A549 treated with GW870086 at 1 μM for 4 hours (cell line): ENCODE measurements around the gene IL36RN. TPM values are rescaled to one million over a fixed set of nuclear protein-coding genes. Genes with fewer than 3 reads are reported as not detected.

Experiments
- total RNA-seq: library from RNA; stranded (reverse); fragments of 200-300 nt; extraction: Qiagen RNA extraction; gene quantifications from 5 replicates; pipeline ENCODE4 v1.2.3, GENCODE V29; 2022; ENCODE audit warnings: low read depth

The IL36RN gene
- total RNA-seq: 0.05 to 0.08 TPM (median 0.05 TPM) in 3 of 5 replicates, not detected in the others

DNA sequence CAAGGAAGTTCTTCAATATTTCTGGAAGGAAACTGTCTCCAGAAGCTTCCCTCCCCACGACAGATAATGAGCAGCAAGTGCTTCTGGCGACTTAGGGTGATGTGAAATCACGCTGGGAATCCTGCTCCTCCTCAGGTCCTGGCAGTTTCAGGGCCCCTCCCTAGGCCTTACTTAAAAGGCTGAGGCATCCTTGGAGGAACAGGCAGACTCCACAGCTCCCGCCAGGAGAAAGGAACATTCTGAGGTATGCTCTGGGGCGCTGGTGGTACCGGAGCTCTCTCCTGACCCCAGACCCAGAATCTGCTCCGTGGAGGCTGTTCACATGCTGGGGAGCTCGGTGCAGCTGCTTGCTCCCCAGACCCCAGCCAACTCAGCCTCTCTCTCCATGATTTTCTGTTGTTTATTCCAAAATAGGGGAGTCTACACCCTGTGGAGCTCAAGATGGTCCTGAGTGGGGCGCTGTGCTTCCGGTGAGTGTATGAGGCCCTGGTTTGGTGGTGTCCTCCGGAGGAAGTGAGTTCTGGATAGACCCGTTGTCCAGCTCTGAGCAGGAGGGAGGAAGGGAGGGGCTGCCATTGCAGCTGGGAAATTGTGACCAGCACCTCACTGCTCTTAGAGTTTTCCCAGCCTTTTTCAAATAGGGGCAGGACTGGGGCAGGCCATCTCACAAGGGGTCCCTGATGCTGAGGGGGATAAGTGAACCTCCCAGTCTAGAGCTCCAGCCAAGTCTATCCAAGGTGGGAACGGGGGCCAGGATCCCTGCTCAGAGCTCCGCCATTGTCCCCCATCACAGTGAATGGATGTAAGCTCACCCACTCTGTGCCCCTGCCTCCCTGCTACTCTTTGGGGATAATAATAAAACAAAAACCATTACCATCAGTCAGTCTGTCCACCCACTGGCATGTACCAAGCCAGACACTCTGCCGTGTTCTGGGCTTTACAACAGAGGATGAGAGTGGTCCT lies at the start of gene IL36RN:
IL36RN (plus strand) TSS at position 201 of the 963 bp plus-strand sequence; CDS start at position 442, 241 bp downstream.

DNA sequence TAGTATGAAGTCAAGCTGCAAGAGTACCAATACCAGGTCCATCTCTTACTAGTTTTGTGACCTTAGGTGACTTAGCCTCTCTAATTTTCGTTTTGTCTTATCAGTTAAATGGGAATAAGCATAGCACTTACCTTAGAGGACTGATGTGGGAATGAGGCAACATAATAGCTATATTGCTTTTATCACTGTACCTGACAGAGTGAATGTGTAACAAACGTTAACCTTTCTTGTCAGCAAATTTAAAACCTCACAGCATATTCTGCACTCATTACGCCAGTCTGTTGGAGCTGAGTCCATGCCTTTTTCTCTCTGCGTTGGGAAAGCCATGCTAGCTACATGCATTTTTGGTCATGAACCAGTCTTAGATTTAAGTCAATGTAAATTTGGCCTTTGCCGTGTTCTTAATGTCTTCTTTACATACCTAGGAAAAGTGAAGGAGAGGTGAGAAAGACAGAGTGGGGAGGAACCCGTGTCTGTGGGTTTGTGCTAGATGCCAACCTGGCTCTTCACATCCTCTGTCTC lies 6.5 kb upstream of the IL36RN start, which contains the start of gene IL36B:
IL36B (minus strand) TSS at position 472 of the 522 bp plus-strand sequence.

GRCh38 chr2:113067681-113068080 lies 8.7 kb downstream of the IL36RN start, which contains the start of gene IL1F10:
TSS of gene IL1F10 (plus strand) at chr2:113067970. CDS start at chr2:113072739, 4,769 bp downstream.

Other genes with a start within 250 kb of the IL36RN start
- 0.13 to 0.22 TPM (median 0.14 TPM) in 5 replicates for gene IL1B, start 222.4 kb upstream of the IL36RN start, total RNA-seq
- gene IL37, start 148.0 kb upstream of the IL36RN start, total RNA-seq: not detected in 5 replicates
- gene IL36G, start 81.2 kb upstream of the IL36RN start, total RNA-seq: 0.13 TPM in 1 of 5 replicates, not detected in the others
- not detected in 5 replicates for gene IL36A, start 53.7 kb upstream of the IL36RN start, total RNA-seq
- 0.13 TPM in 1 of 5 replicates, not detected in the others for gene IL36B, start 6.3 kb upstream of the IL36RN start, total RNA-seq
- gene IL1F10, start 8.8 kb downstream of the IL36RN start, total RNA-seq: not detected in 5 replicates
- gene IL1RN, start 68.4 kb downstream of the IL36RN start, total RNA-seq: 0.10 to 0.62 TPM (median 0.53 TPM) in 5 replicates
- 10.8 to 13.2 TPM (median 12.7 TPM) in 5 replicates for gene PSD4, start 114.8 kb downstream of the IL36RN start, total RNA-seq
- 0.65 to 1.3 TPM (median 0.95 TPM) in 5 replicates for gene PAX8, start 219.7 kb downstream of the IL36RN start, total RNA-seq